EL (cell line): Measurements from ENCODE around the gene SLC35F1.
A peak's percentile ranks its signal among the peaks of the same experiment; 100 is the strongest.

Experiments used
- DNase-seq: peaks from one replicate; pipeline ENCODE4 v3.0.0-alpha.2; 2016

Gene SLC35F1

GRCh38 chr6:118319894-118320649 lies 413.0 kb downstream of the SLC35F1 start:
- DNase-seq, result no peak

GRCh38 chr6:118320652-118321051 lies 413.6 kb downstream of the SLC35F1 start:
- no peak for DNase-seq

GRCh38 chr6:118324116-118324515 lies 417.1 kb downstream of the SLC35F1 start:
- DNase-seq, result no peak

- peak; percentile 51 for DNase-seq
These were observed 418.3 kb downstream of the SLC35F1 start for GRCh38 chr6:118325220-118325860.

GRCh38 chr6:118326712-118327111 lies 419.6 kb downstream of the SLC35F1 start:
- no peak for DNase-seq

- DNase-seq, result no peak
These were observed 420.2 kb downstream of the SLC35F1 start for GRCh38 chr6:118327237-118327636.

GRCh38 chr6:118333772-118334171 lies 426.7 kb downstream of the SLC35F1 start:
- DNase-seq, result no peak

- no peak for DNase-seq
These were observed 427.6 kb downstream of the SLC35F1 start for GRCh38 chr6:118334634-118335033.

- DNase-seq, result no peak
These were observed 428.3 kb downstream of the SLC35F1 start for GRCh38 chr6:118335325-118335816.

GRCh38 chr6:118344014-118344670 lies 437.1 kb downstream of the SLC35F1 start:
- no peak for DNase-seq

- DNase-seq, result peak; percentile 34
These were observed 443.9 kb downstream of the SLC35F1 start for GRCh38 chr6:118350881-118351430.

GRCh38 chr6:118353564-118353963 lies 446.5 kb downstream of the SLC35F1 start:
- DNase-seq, result no peak

GRCh38 chr6:118354641-118355040 lies 447.6 kb downstream of the SLC35F1 start:
- no peak for DNase-seq

GRCh38 chr6:118356054-118356453 lies 449.0 kb downstream of the SLC35F1 start:
- no peak for DNase-seq

- no peak for DNase-seq
These were observed 449.6 kb downstream of the SLC35F1 start for GRCh38 chr6:118356686-118357085.
